Measurements from ENCODE around the gene GATAD2B.

- TF ChIP-seq CTCF (conservative IDR thresholded peaks at IDR 0.05; ENCODE audit: low read length) (no peak), EZH2phosphoT487 (IDR thresholded peaks at IDR 0.05; ENCODE audit: borderline replicate concordance) (no peak)
Measured at GRCh38 chr1:153795330-153795837, 127.4 kb downstream of the GATAD2B start.

Data from Loucy (cell line).